ENCODE measurements around the gene TCERG1L.

- TF ChIP-seq JUND (IDR thresholded peaks at IDR 0.05), result no peak
- no peak for TF ChIP-seq GABPA (IDR thresholded peaks at IDR 0.05; ENCODE audit: low read depth)
- TF ChIP-seq, protein P1, sequence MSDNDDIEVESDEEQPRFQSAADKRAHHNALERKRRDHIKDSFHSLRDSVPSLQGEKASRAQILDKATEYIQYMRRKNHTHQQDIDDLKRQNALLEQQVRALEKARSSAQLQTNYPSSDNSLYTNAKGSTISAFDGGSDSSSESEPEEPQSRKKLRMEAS (IDR thresholded peaks at IDR 0.05; ENCODE audit: low read depth), result no peak
- no peak for TF ChIP-seq FOSL2 (IDR thresholded peaks at IDR 0.05; ENCODE audit: borderline replicate concordance, low read depth)
- no peak for TF ChIP-seq CHD2 (IDR thresholded peaks at IDR 0.05; ENCODE audit: low read length, partially characterized antibody)
Measured at GRCh38 chr10:131155218-131155875, 156.2 kb downstream of the TCERG1L start.
